Endothelial cell (in vitro differentiated cells): ENCODE data around the gene CFAP410. TPM values are rescaled to one million over a fixed set of nuclear protein-coding genes. Genes with fewer than 3 reads are reported as not detected.

ENCODE experiments used
- DNase-seq: peaks from one replicate; pipeline ENCODE4 v3.0.0; 2021; ENCODE audit warnings: low spot score
- H3K27ac Mint-ChIP-seq: one replicate; pipeline ENCODE4 v1.8.0; 2021; ENCODE audit warnings: mixed read lengths, inconsistent platforms; ENCODE audit not compliant: unreplicated experiment
- H3K27me3 Mint-ChIP-seq: one replicate; pipeline ENCODE4 v1.8.0; 2021; ENCODE audit warnings: mild to moderate bottlenecking, moderate library complexity, mixed read lengths, inconsistent platforms; ENCODE audit not compliant: unreplicated experiment
- H3K36me3 Mint-ChIP-seq: one replicate; pipeline ENCODE4 v1.8.0; 2021; ENCODE audit warnings: mild to moderate bottlenecking, low read depth, mixed read lengths, inconsistent platforms; ENCODE audit not compliant: unreplicated experiment
- H3K4me1 Mint-ChIP-seq: one replicate; pipeline ENCODE4 v1.8.0; 2021; ENCODE audit warnings: mild to moderate bottlenecking, mixed read lengths, inconsistent platforms; ENCODE audit not compliant: unreplicated experiment
- H3K4me3 Mint-ChIP-seq: one replicate; pipeline ENCODE4 v1.8.0; 2021; ENCODE audit warnings: mild to moderate bottlenecking, mixed read lengths, inconsistent platforms; ENCODE audit not compliant: unreplicated experiment
- H3K9me3 Mint-ChIP-seq: one replicate; pipeline ENCODE4 v1.8.0; 2021; ENCODE audit warnings: mixed read lengths, inconsistent platforms; ENCODE audit not compliant: unreplicated experiment
- total RNA-seq: library from RNA; stranded (reverse); fragmentation: NEBNext Ultra II Directional; extraction: Animal tissue kit (Norgen Biotek cat#: 25700); gene quantifications from one replicate; pipeline ENCODE4 v1.2.1, GENCODE V29; 2021; ENCODE audit not compliant: unreplicated experiment
- TF ChIP-seq, protein P1 (sequence below): fragments of 200-600 bp; sonication (generic); IDR thresholded peaks from one replicate; pipeline ENCODE4 v1.5.0; 2021; ENCODE audit warnings: antibody characterized with exemption; ENCODE audit not compliant: unreplicated experiment

Gene CFAP410
- total RNA-seq, 1 donor from 2014 or later = 12.2 TPM

DNA sequence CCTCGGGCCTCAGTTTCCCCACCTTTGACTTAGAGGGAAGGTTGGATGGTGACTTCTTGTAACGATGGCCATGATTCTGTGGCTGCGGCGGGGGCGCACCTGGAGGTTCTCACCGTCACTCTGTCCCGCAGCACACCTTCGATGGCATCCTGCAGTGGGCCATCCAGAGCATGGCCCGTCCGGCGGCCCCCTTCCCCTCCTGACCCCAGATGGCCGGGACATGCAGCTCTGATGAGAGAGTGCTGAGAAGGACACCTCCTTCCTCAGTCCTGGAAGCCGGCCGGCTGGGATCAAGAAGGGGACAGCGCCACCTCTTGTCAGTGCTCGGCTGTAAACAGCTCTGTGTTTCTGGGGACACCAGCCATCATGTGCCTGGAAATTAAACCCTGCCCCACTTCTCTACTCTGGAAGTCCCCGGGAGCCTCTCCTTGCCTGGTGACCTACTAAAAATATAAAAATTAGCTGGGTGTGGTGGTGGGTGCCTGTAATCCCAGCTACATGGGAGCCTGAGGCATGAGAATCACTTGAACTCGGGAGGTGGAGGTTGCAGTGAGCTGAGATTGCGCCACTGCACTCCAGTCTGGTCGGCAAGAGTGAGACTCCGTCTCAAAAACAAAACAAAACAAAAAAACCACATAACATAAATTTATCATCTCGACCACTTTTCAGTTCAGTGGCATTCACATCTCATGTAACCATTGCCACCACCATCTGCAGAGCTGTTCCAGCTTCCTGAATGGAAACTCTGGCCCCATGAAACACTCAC is 41.5 kb downstream of the CFAP410 start:
- H3K27ac Mint-ChIP-seq = no peak overlapping the region
- no peak overlapping the region for H3K4me3 Mint-ChIP-seq
- H3K36me3 Mint-ChIP-seq = no peaks in the 10 kb centered on the region
- TF ChIP-seq, protein P1, sequence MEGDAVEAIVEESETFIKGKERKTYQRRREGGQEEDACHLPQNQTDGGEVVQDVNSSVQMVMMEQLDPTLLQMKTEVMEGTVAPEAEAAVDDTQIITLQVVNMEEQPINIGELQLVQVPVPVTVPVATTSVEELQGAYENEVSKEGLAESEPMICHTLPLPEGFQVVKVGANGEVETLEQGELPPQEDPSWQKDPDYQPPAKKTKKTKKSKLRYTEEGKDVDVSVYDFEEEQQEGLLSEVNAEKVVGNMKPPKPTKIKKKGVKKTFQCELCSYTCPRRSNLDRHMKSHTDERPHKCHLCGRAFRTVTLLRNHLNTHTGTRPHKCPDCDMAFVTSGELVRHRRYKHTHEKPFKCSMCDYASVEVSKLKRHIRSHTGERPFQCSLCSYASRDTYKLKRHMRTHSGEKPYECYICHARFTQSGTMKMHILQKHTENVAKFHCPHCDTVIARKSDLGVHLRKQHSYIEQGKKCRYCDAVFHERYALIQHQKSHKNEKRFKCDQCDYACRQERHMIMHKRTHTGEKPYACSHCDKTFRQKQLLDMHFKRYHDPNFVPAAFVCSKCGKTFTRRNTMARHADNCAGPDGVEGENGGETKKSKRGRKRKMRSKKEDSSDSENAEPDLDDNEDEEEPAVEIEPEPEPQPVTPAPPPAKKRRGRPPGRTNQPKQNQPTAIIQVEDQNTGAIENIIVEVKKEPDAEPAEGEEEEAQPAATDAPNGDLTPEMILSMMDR = peak; percentile 43
- no peaks in the 10 kb centered on the region for H3K27me3 Mint-ChIP-seq
- no peaks in the 10 kb centered on the region for H3K4me1 Mint-ChIP-seq
- no peaks in the 10 kb centered on the region for H3K9me3 Mint-ChIP-seq
- DNase-seq = peak; percentile 90

DNA sequence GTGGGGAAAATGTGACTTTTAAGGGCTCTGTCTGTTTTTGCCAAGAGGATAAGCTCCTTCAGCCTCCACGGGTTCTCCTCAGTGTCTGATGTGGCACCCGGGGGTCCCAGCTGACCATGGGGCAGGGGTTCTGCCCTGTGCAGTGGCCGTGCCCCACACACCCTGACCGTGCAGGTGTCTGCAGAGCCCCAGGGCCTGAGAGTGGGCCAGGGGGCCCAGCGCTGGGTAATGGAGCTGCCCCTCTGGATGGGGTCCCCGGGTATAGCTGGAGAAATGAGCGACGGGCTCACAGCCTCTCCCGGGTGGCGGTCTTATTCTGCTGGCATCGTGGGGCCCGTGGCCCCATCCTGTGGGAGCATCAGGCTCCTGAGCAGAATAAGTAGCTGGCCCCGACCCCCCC is 42.3 kb downstream of the CFAP410 start:
- Mint-ChIP-seq H3K36me3 (no peaks in the 10 kb centered on the region), H3K27ac (no peak overlapping the region), H3K27me3 (no peaks in the 10 kb centered on the region), H3K4me1 (no peaks in the 10 kb centered on the region), H3K9me3 (no peaks in the 10 kb centered on the region), H3K4me3 (no peak overlapping the region)
- no peak for DNase-seq
- TF ChIP-seq, protein P1 = no peak

DNA sequence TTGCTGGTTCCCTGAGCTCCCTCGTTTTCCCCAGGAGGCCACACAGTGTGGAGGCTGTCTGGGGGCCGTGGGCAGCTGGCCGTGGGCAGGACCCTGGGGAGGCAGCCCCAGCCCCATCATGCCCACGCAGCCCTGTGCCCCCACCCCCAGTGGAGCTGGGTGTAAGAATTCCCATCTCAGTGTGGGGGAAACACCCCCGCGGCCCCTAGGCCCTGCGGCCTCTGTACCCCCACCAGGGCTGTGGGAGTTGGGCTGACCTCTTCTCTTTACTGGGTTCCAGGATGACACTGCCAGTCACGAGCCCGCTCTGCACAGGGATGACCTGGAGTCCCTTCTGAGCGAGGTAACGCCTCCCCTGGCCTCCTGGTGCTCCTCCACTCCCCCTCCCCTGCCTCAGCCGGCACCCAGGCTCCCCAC is 43.1 kb downstream of the CFAP410 start:
- H3K27me3 Mint-ChIP-seq = no peaks in the 10 kb centered on the region
- no peak overlapping the region for H3K4me3 Mint-ChIP-seq
- DNase-seq = no peak
- no peaks in the 10 kb centered on the region for H3K36me3 Mint-ChIP-seq
- no peaks in the 10 kb centered on the region for H3K4me1 Mint-ChIP-seq
- no peaks in the 10 kb centered on the region for H3K9me3 Mint-ChIP-seq
- TF ChIP-seq, protein P1 = no peak
- no peak overlapping the region for H3K27ac Mint-ChIP-seq

DNA sequence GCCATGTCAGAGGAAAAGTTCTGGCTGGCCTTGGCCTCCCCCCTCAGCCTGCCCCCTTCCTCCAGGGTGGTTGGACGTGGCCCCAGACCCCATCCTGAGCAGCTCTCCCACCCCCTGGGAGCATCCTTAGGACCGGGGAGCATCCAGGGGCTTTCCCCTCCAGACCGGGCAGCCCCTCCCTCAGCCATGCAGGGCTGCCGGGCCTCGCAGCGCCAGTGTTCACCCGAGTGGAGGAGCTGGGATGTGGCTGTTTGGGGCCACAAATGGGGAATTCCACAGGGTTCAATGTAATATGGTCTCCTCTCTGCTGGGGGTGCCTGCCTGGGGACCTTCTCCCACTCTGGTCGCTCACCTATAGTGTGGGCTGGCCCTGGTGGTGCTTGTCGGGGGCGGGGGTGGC is 43.5 kb downstream of the CFAP410 start:
- H3K4me3 Mint-ChIP-seq = no peak overlapping the region
- TF ChIP-seq, protein P1 = no peak
- H3K36me3 Mint-ChIP-seq = no peaks in the 10 kb centered on the region
- no peaks in the 10 kb centered on the region for H3K9me3 Mint-ChIP-seq
- no peak overlapping the region for H3K27ac Mint-ChIP-seq
- H3K27me3 Mint-ChIP-seq = no peaks in the 10 kb centered on the region
- no peak for DNase-seq
- no peaks in the 10 kb centered on the region for H3K4me1 Mint-ChIP-seq

DNA sequence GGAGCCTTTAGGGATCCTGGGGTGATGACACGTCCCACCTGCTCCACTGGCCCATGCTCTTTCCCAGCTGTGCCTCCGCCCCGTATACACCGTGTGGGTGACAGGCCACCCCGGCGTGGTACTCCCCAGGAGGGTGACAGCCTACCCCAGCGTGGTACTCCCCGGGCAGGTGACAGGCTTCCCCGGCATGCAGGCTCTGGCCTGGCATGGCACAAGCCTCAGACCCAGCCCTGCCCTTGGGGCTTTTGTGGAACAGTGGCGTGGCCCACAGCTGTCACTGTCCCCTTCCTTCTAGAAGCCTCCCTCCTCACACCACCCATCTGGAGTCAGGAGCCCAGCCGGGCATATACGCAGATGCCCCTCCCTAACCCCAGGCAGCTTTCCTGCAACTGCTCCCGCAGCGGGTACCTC is 44.0 kb downstream of the CFAP410 start:
- Mint-ChIP-seq H3K4me3 (no peak overlapping the region), H3K27ac (no peak overlapping the region), H3K27me3 (no peaks in the 10 kb centered on the region), H3K4me1 (no peaks in the 10 kb centered on the region), H3K36me3 (no peaks in the 10 kb centered on the region), H3K9me3 (no peaks in the 10 kb centered on the region)
- TF ChIP-seq, protein P1 = no peak
- no peak for DNase-seq
